Subcutaneous abdominal adipose tissue (tissue), 5 donors: ENCODE measurements around the gene LGALS7.

Source experiments
- H3K27ac ChIP-seq: one replicate; pipeline ENCODE4 v1.7.0; 2013; ENCODE audit warnings: low read depth, mild to moderate bottlenecking, inconsistent platforms, low read length, moderate library complexity
- H3K27me3 ChIP-seq, 5 donors: one replicate each; pipeline ENCODE4 v1.7.0; 2013; ENCODE audit warnings: low read length in 5 of 5, inconsistent platforms in 1 of 5; ENCODE audit not compliant: control insufficient read depth in 5 of 5, insufficient read depth in 4 of 5
- H3K36me3 ChIP-seq, 5 donors: one replicate each; pipeline ENCODE4 v1.7.0; 2013; ENCODE audit warnings: low read length in 5 of 5; ENCODE audit not compliant: control insufficient read depth in 5 of 5, insufficient read depth in 5 of 5
- H3K4me1 ChIP-seq, 5 donors: one replicate each; pipeline ENCODE4 v1.7.0; 2013; ENCODE audit warnings: low read length in 5 of 5, mild to moderate bottlenecking in 3 of 5, moderate library complexity in 1 of 5; ENCODE audit not compliant: control insufficient read depth in 5 of 5, insufficient read depth in 5 of 5
- H3K4me3 ChIP-seq, 5 donors: one replicate each; pipeline ENCODE4 v1.7.0; 2013; ENCODE audit warnings: low read length in 5 of 5, low read depth in 1 of 5
- H3K9ac ChIP-seq, 5 donors: one replicate each; pipeline ENCODE4 v1.7.0; 2013; ENCODE audit warnings: low read length in 5 of 5, mild to moderate bottlenecking in 4 of 5, moderate library complexity in 3 of 5
- H3K9me3 ChIP-seq, 5 donors: one replicate each; pipeline ENCODE4 v1.7.0; 2013; ENCODE audit warnings: low read length in 5 of 5; ENCODE audit not compliant: control insufficient read depth in 5 of 5
- donor health status: healthy.
- donor health status: healthy.
- donor health status: healthy.
- donor health status: healthy.
- donor health status: healthy.

LGALS7 gene

GRCh38 chr19:38721979-38722773 is 51.1 kb downstream of the LGALS7 start:
- peak overlapping the region; percentile 46 for H3K27ac ChIP-seq
- no peaks in the 10 kb centered on the region for H3K9me3 ChIP-seq
- H3K9ac ChIP-seq: peak overlapping the region in 2 of 5 donors; percentile 14 to 15
- H3K36me3 ChIP-seq: peaks cover 0 to 100% (median 98%) of the 10 kb centered on the region in 5 donors
- H3K4me3 ChIP-seq: no peak overlapping the region
- H3K27me3 ChIP-seq: no peaks in the 10 kb centered on the region
- H3K4me1 ChIP-seq: peaks cover 5 to 30% (median 15%) of the 10 kb centered on the region in 5 donors

DNA sequence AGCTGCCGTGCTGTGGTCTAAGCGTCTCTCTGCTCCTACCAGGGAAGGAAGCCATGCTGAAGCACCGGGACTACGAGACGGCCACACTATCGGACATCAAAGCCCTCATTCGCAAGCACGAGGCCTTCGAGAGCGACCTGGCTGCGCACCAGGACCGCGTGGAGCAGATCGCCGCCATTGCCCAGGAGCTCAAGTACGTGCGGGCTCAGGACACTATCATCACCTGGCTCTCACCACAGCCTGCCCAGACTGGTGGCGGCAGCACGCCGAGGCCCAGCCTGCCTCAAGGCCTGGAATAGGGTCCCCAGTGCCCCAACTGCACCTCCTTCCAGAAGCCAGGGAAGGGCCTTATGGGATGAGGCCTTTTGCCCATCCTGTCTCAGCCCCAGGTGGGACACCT is 51.8 kb downstream of the LGALS7 start:
- H3K9ac ChIP-seq: peak overlapping the region in 1 of 5 donors; percentile 14
- no peak overlapping the region for H3K4me3 ChIP-seq
- H3K36me3 ChIP-seq: peaks cover 0 to 100% (median 98%) of the 10 kb centered on the region in 5 donors
- peaks cover 5 to 30% (median 15%) of the 10 kb centered on the region in 5 donors for H3K4me1 ChIP-seq
- no peaks in the 10 kb centered on the region for H3K9me3 ChIP-seq
- no peaks in the 10 kb centered on the region for H3K27me3 ChIP-seq
- H3K27ac ChIP-seq: no peak overlapping the region
